ENCODE results near the gene PPIL4.

The PPIL4 gene

GRCh38 chr6:149559389-149559788, 13.5 kb upstream of the PPIL4 start:
- Histone ChIP-seq H3K27me3 (ENCODE audit: insufficient read depth, poor library complexity, severe bottlenecking) (no peaks in the 10 kb centered on the region), H3K4me1 (ENCODE audit: insufficient read depth, poor library complexity, severe bottlenecking) (peaks cover 13% of the 10 kb centered on the region), H3K9me3 (ENCODE audit: severe bottlenecking) (no peaks in the 10 kb centered on the region), H3K27ac (ENCODE audit: poor library complexity, severe bottlenecking) (no peak overlapping the region), H3K36me3 (ENCODE audit: low read depth) (no peaks in the 10 kb centered on the region), H3K4me3 (ENCODE audit: severe bottlenecking) (no peak overlapping the region)
- no peak for TF ChIP-seq CTCF (IDR thresholded peaks at IDR 0.05; ENCODE audit: poor library complexity, severe bottlenecking)
- no peak for ATAC-seq (ENCODE audit: low read depth)
- no peak for DNase-seq (ENCODE audit: low spot score)

- no peak for TF ChIP-seq CTCF (IDR thresholded peaks at IDR 0.05; ENCODE audit: poor library complexity, severe bottlenecking)
Observed at GRCh38 chr6:149558029-149558428, 12.2 kb upstream of the PPIL4 start.

GRCh38 chr6:149551920-149552319, 6.1 kb upstream of the PPIL4 start:
- Histone ChIP-seq H3K27ac (ENCODE audit: poor library complexity, severe bottlenecking) (no peak overlapping the region), H3K36me3 (ENCODE audit: low read depth) (no peaks in the 10 kb centered on the region), H3K27me3 (ENCODE audit: insufficient read depth, poor library complexity, severe bottlenecking) (no peaks in the 10 kb centered on the region), H3K4me1 (ENCODE audit: insufficient read depth, poor library complexity, severe bottlenecking) (no peaks in the 10 kb centered on the region), H3K4me3 (ENCODE audit: severe bottlenecking) (no peak overlapping the region), H3K9me3 (ENCODE audit: severe bottlenecking) (no peaks in the 10 kb centered on the region)
- ATAC-seq (ENCODE audit: low read depth) = no peak
- TF ChIP-seq CTCF (IDR thresholded peaks at IDR 0.05; ENCODE audit: poor library complexity, severe bottlenecking) = no peak
- DNase-seq (ENCODE audit: low spot score) = no peak

More at GRCh38 chr6:149558029-149558428, 12.2 kb upstream of the PPIL4 start:
- ATAC-seq (ENCODE audit: low read depth) (no peak), DNase-seq (ENCODE audit: low spot score) (no peak)
- Histone ChIP-seq H3K4me1 (ENCODE audit: insufficient read depth, poor library complexity, severe bottlenecking) (no peaks in the 10 kb centered on the region), H3K36me3 (ENCODE audit: low read depth) (no peaks in the 10 kb centered on the region), H3K27me3 (ENCODE audit: insufficient read depth, poor library complexity, severe bottlenecking) (no peaks in the 10 kb centered on the region), H3K9me3 (ENCODE audit: severe bottlenecking) (no peaks in the 10 kb centered on the region), H3K27ac (ENCODE audit: poor library complexity, severe bottlenecking) (no peak overlapping the region), H3K4me3 (ENCODE audit: severe bottlenecking) (no peak overlapping the region)

- Histone ChIP-seq H3K27me3 (ENCODE audit: insufficient read depth, poor library complexity, severe bottlenecking) (no peaks in the 10 kb centered on the region), H3K36me3 (ENCODE audit: low read depth) (peaks cover 27% of the 10 kb centered on the region), H3K4me1 (ENCODE audit: insufficient read depth, poor library complexity, severe bottlenecking) (peaks cover 25% of the 10 kb centered on the region), H3K9me3 (ENCODE audit: severe bottlenecking) (no peaks in the 10 kb centered on the region), H3K4me3 (ENCODE audit: severe bottlenecking) (peak overlapping the region; percentile 83), H3K27ac (ENCODE audit: poor library complexity, severe bottlenecking) (peak overlapping the region; percentile 84)
- TF ChIP-seq CTCF (IDR thresholded peaks at IDR 0.05; ENCODE audit: poor library complexity, severe bottlenecking) = no peak
- DNase-seq (ENCODE audit: low spot score) = no peak
- ATAC-seq (ENCODE audit: low read depth) = peak; percentile 40
Observed at GRCh38 chr6:149545258-149545753, 537 bp downstream of the PPIL4 start.

- no peak for TF ChIP-seq CTCF (IDR thresholded peaks at IDR 0.05; ENCODE audit: poor library complexity, severe bottlenecking)
- peak overlapping the region; percentile 83 for H3K4me3 ChIP-seq (ENCODE audit: severe bottlenecking)
- no peak for DNase-seq (ENCODE audit: low spot score)
- H3K27me3 ChIP-seq (ENCODE audit: insufficient read depth, poor library complexity, severe bottlenecking) = no peaks in the 10 kb centered on the region
- peaks cover 33% of the 10 kb centered on the region for H3K36me3 ChIP-seq (ENCODE audit: low read depth)
- peaks cover 25% of the 10 kb centered on the region for H3K4me1 ChIP-seq (ENCODE audit: insufficient read depth, poor library complexity, severe bottlenecking)
- no peaks in the 10 kb centered on the region for H3K9me3 ChIP-seq (ENCODE audit: severe bottlenecking)
- peak overlapping the region; percentile 84 for H3K27ac ChIP-seq (ENCODE audit: poor library complexity, severe bottlenecking)
- ATAC-seq (ENCODE audit: low read depth) = peak; percentile 39
Observed at GRCh38 chr6:149544646-149545257, 1.1 kb downstream of the PPIL4 start.

Data from RWPE2 (cell line).